ENCODE measurements around the gene RASA3.

The RASA3 gene

DNA sequence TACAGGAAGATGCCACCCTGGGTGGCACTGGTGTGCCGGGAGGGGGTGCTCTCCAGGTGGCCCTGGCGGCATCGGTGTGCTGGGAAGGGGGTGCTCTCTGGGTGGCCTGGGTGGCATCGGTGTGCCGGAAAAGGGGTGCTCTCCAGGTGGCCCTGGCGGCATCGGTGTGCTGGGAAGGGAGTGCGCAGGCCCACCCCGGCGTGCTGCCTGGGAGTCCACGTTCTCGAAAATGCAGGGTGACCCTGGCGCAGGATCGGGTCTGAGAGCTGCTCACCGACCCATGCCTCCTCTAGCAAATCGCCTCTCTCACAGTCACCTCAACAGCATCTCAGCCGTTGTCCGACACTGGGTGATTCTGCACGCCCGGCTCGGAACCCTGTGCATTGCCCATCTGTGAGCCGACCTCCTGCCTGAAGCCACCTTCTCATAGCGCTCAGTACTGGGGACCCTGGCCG is 36.4 kb downstream of the RASA3 start:
- TF ChIP-seq CTCF (conservative IDR thresholded peaks at IDR 0.05; ENCODE audit: low read depth, low read length): no peak
- H3K4me3 ChIP-seq (ENCODE audit: low read length): no peak overlapping the region
- DNase-seq (ENCODE audit: low read depth): no peak

GRCh38 chr13:114095486-114095885 is 36.9 kb downstream of the RASA3 start:
- no peak for DNase-seq (ENCODE audit: low read depth)
- no peak for TF ChIP-seq CTCF (conservative IDR thresholded peaks at IDR 0.05; ENCODE audit: low read depth, low read length)
- H3K4me3 ChIP-seq (ENCODE audit: low read length): no peak overlapping the region

GRCh38 chr13:114093118-114093517 is 39.3 kb downstream of the RASA3 start:
- TF ChIP-seq CTCF (conservative IDR thresholded peaks at IDR 0.05; ENCODE audit: low read depth, low read length): no peak
- H3K4me3 ChIP-seq (ENCODE audit: low read length): no peak overlapping the region
- DNase-seq (ENCODE audit: low read depth): no peak

- no peak for TF ChIP-seq CTCF (conservative IDR thresholded peaks at IDR 0.05; ENCODE audit: low read depth, low read length)
- no peak for DNase-seq (ENCODE audit: low read depth)
- H3K4me3 ChIP-seq (ENCODE audit: low read length): no peak overlapping the region
These were observed 40.0 kb downstream of the RASA3 start for GRCh38 chr13:114092468-114092867.

GRCh38 chr13:114090476-114090875 is 41.9 kb downstream of the RASA3 start:
- no peak overlapping the region for H3K4me3 ChIP-seq (ENCODE audit: low read length)
- DNase-seq (ENCODE audit: low read depth): no peak
- TF ChIP-seq CTCF (conservative IDR thresholded peaks at IDR 0.05; ENCODE audit: low read depth, low read length): no peak

- no peak for TF ChIP-seq CTCF (conservative IDR thresholded peaks at IDR 0.05; ENCODE audit: low read depth, low read length)
- no peak overlapping the region for H3K4me3 ChIP-seq (ENCODE audit: low read length)
- DNase-seq (ENCODE audit: low read depth): no peak
These were observed 42.5 kb downstream of the RASA3 start for GRCh38 chr13:114089751-114090400.

DNA sequence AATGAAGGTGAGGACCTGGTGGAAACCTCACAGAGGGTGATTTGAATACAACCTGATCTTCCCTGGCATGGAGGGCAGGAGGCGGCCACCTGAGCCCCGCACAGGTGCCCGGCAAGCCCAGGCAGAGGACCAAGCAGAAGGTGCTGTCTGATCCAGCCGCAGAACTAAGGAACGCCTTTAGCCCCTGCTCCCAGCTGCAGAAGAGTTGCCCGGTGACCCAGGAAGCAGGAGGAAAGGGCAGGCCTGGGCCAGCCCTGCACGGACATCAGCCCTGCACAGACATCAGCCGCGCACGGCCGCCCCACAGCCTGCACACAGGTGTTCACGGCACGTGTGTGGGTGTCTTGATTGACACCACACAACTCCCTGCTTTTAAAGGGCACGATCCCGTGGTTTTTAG is 43.1 kb downstream of the RASA3 start:
- no peak for TF ChIP-seq CTCF (conservative IDR thresholded peaks at IDR 0.05; ENCODE audit: low read depth, low read length)
- H3K4me3 ChIP-seq (ENCODE audit: low read length): no peak overlapping the region
- DNase-seq (ENCODE audit: low read depth): no peak

All from retinal pigment epithelial cell (primary cell).